Astrocyte of the spinal cord (primary cell): ENCODE data around the gene PTCD3.

Experiments
- DNase-seq: peaks from one replicate; pipeline ENCODE4 v3.0.0; 2011; ENCODE audit warnings: low read depth, low spot score
- H3K4me3 ChIP-seq: 2 replicates; pipeline ENCODE4 v1.5.1; 2011; ENCODE audit warnings: low read depth, mild to moderate bottlenecking, low read length, moderate library complexity
- in situ Hi-C: cut with HindIII; loops from 2 replicates; pipeline ENCODE4 v1.10.0; 2017; ENCODE audit warnings: low sequenced_read_pairs
- TF ChIP-seq, protein P1 (sequence below): IDR thresholded peaks from 2 replicates; pipeline ENCODE4 v1.5.1; 2012; ENCODE audit warnings: low read depth, mild to moderate bottlenecking, low read length, inconsistent platforms

Gene PTCD3

DNA sequence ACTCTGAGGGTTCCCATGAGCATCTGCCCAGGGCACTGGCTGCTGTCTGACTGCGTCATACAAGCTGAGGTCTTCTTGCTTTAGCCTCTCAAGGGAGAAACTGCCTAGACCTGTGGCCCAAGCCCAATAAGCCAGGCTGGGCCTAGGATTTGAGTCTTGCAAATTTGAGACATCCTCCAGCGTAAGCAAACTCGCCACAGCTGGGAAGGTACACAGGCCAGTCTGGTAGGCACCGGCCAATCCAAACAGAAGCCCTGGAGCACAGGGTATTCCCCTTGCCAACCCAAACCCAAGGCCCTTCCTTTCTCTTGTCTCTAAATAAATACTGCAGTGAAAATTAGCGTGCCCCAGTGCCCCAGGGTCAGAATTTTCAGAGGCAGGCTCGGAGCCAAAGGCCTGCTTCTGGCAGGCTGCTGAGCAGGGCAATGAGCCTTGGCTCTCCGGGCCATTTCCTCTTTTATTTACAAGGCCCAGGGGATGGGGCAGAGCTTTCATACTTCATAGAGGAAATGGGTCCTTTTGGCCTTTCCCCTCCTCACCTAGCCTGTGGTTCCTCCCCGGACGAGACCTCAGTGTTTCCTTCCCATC is 33.7 kb upstream of the PTCD3 start:
- DNase-seq: peak; percentile 66
- in situ Hi-C loops: no loop called here
- no peak overlapping the region for H3K4me3 ChIP-seq
- TF ChIP-seq, protein P1, sequence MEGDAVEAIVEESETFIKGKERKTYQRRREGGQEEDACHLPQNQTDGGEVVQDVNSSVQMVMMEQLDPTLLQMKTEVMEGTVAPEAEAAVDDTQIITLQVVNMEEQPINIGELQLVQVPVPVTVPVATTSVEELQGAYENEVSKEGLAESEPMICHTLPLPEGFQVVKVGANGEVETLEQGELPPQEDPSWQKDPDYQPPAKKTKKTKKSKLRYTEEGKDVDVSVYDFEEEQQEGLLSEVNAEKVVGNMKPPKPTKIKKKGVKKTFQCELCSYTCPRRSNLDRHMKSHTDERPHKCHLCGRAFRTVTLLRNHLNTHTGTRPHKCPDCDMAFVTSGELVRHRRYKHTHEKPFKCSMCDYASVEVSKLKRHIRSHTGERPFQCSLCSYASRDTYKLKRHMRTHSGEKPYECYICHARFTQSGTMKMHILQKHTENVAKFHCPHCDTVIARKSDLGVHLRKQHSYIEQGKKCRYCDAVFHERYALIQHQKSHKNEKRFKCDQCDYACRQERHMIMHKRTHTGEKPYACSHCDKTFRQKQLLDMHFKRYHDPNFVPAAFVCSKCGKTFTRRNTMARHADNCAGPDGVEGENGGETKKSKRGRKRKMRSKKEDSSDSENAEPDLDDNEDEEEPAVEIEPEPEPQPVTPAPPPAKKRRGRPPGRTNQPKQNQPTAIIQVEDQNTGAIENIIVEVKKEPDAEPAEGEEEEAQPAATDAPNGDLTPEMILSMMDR: no peak

DNA sequence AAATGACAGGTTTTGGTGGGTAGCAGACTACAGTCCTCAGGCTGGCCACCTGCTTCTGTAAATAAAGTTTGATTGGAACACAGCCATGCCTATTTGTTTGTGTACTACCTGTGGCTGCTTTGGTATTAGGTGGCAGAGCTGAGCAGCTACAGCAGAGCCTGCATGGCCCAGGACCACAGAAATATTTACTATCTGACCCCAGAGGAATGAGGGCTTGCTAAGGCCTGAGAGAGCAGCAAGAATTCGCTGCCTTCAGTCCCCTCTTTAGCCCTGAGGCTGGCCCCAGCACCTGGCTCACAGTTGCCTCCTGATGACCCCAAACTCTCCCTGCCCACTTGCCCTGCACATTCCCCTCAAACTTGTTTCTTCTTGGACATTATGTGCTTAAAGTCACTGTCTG is 32.8 kb upstream of the PTCD3 start:
- DNase-seq: no peak
- no peak overlapping the region for H3K4me3 ChIP-seq
- in situ Hi-C loops: no loop called here
- TF ChIP-seq, protein P1: no peak

DNA sequence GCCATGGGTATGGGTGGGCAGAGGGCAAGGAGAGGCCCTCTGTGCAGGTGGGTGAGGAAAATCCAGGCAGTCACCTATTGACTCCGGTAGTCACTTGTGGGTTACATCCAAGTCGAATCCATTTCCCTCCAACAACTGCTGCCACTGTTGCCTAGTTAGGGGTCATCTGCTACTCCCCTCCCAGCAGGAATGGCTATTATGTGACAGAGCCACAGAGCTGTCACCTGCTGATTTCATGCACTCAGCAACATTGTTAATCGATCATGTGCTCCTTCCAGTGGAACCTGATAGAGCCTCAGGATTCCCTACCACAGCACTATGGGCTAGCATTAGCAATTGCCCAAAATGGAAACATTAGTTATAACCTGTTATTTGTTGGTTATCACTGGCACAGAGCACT is 31.8 kb upstream of the PTCD3 start:
- TF ChIP-seq, protein P1: no peak
- no peak for DNase-seq
- H3K4me3 ChIP-seq: no peak overlapping the region
- in situ Hi-C loops: no loop called here

DNA sequence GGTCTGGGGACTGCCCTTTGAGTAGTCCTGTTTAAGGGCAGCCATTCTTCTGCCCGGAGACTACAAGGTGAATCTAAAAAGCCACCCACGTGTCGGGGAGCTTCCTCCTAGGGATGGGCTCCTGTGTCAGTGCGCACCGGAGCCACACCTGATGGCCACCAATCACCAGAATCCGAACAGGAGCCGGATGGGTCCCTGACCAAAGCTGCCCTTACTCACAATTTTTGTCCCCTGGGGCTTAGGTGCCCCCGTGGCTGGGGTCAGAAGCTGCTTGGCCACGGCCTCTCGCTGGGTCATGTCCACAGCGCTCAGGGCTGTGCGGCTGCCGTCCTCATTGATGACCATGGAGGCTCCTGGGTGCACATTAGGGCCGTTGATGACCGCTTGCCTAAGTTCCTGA is 31.2 kb upstream of the PTCD3 start:
- no peak overlapping the region for H3K4me3 ChIP-seq
- in situ Hi-C loops: no loop called here
- no peak for DNase-seq
- TF ChIP-seq, protein P1: no peak

DNA sequence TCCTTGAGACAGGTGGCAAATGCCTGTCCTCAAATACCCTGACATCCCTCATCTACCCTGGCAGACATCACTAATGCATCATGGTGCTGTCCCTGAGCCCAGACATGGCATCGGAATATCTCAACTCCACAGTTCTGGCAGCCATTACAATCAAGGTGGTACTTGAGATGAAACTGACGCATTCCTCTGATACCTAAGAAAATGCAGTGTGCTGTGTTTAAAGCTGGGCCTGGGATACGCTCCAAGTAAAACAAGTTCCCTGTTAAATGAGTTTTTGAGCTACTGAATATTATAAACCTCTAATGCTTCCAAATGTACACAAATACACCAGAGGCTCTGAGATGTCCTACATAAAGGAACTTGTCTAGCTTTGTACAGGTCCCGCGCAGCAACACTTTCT is 30.1 kb upstream of the PTCD3 start:
- H3K4me3 ChIP-seq: no peak overlapping the region
- no peak for DNase-seq
- in situ Hi-C loops: no loop called here
- TF ChIP-seq, protein P1: no peak

DNA sequence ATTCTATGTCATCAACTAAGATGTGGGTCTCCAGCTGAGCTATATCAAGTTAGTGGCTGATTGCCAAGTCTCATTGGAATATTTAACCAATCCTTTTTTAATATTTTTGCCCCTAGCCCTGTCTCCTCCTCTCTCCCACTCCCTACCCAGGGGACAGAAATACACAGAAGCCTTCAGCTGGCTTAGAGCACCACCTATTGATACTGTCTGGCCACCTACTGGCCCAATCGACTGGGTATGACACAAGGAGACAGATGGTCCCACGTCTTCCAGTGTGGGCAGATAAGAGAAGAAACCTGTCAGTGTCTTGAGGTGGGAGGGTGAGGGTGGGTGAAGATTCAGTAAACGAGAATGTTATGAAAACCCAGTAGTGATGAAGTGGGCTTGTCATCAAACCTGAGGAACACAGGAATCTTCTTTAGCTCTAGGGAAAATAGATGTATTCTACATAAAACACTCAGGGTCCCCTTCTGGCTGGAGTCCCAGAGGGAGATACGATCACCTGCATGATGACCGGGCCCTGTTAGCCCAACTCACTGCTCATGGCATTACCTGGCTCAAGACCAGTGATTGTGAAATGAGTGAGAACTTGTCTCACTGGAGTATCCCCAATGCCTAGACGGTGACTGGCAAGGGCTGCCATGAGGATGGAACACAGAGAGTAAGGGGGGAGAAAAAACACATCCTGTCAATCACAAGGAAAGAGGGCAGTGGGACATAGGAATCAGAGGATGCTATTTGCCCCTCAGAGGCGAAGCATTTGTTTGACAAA is 27.1 kb upstream of the PTCD3 start:
- in situ Hi-C loops: no loop called here

More for the DNA sequence above, 27.1 kb upstream of the PTCD3 start:
- peak; percentile 46 for DNase-seq
- TF ChIP-seq, protein P1: peak; percentile 70
- no peak overlapping the region for H3K4me3 ChIP-seq
